Adrenal gland (tissue), 5 donors: ENCODE measurements around the gene CKAP5.
"Not testable (repeated sequence)": the region's sequence is repeated elsewhere in the genome, so short reads cannot be mapped to it uniquely, and the experiment has no call there.

Experiments
- CTCF ChIP-seq, 6 experiments: fragments of 450-650 bp in 4 of 6; fragments of 200-600 bp in 2 of 6; sonication (generic) in 1 of 6; IDR thresholded peaks; 1 replicate in 5 of 6; 2 replicates in 1 of 6; pipeline versions ENCODE4 v1.5.1 to v1.8.0; 2016 to 2021; ENCODE audit warnings: antibody characterized with exemption in 6 of 6, mild to moderate bottlenecking in 2 of 6, moderate library complexity in 1 of 6
- POLR2A ChIP-seq, 2 donors: fragments of 450-650 bp; IDR thresholded peaks; one replicate each; pipeline ENCODE4 v1.6.1; 2017; ENCODE audit warnings: antibody characterized with exemption in 2 of 2, mild to moderate bottlenecking in 2 of 2, moderate library complexity in 1 of 2
- donor health status: DM: no; HTN: no; CAD: no.

DNA sequence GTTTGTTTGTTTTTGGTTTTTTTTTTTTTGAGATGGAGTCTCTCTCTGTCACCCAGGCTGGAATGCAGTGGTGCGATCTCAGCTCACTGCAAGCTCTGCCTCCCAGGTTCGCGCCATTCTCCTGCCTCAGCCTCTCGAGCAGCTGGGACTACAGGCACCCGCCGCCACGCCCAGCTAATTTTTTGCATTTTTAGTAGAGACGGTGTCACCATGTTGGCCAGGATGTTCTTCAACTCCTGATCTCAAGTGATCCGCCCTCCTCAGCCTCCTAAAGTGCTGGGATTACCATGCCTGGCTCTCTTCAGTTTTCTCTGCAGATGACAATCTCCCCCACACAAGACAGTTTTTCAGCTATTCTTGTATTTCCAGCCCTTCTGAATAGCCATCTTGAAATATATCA lies 136.7 kb downstream of the CKAP5 start:
- not testable (repeated sequence) for TF ChIP-seq CTCF, POLR2A (IDR thresholded peaks at IDR 0.05)
